Keratinocyte (primary cell): ENCODE results near the gene PRR5. TPM values are rescaled to one million over a fixed set of nuclear protein-coding genes. Genes with fewer than 3 reads are reported as not detected.

ENCODE experiments used
- DNase-seq: peaks from one replicate; pipeline ENCODE4 v3.0.0-alpha.2; 2011; ENCODE audit warnings: low read depth, missing footprints, low spot score
- FAIRE-seq: peaks from 2 replicates; lab custom pipeline; 2011; peaks lifted over from hg19 to GRCh38; lab: Jason Lieb, UNC
- H2AFZ ChIP-seq: 2 replicates; pipeline ENCODE4 v1.6.0; 2012; ENCODE audit warnings: low read length, control low read depth, inconsistent platforms; ENCODE audit not compliant: control insufficient read depth
- H3K27ac ChIP-seq: 2 replicates; pipeline ENCODE4 v1.5.1; 2011; ENCODE audit warnings: low read length; ENCODE audit not compliant: control insufficient read depth, insufficient read depth
- H3K27me3 ChIP-seq: 3 replicates; pipeline ENCODE4 v1.6.0; 2011; ENCODE audit warnings: low read length; ENCODE audit not compliant: control insufficient read depth, insufficient read depth; ENCODE audit errors: extremely low read depth
- H3K36me3 ChIP-seq, 2 experiments: 2 replicates in 1 of 2; 3 replicates in 1 of 2; pipeline ENCODE4 v1.5.1; 2011; ENCODE audit warnings: low read length in 2 of 2, mild to moderate bottlenecking in 1 of 2; ENCODE audit not compliant: control insufficient read depth in 2 of 2, insufficient read depth in 2 of 2; ENCODE audit errors: extremely low read depth in 1 of 2
- H3K4me1 ChIP-seq: 3 replicates; pipeline ENCODE4 v1.5.1; 2011; ENCODE audit warnings: low read length; ENCODE audit not compliant: control insufficient read depth, insufficient read depth; ENCODE audit errors: extremely low read depth
- H3K4me2 ChIP-seq: 3 replicates; pipeline ENCODE4 v1.6.0; 2011; ENCODE audit warnings: low read depth, low read length; ENCODE audit not compliant: control insufficient read depth, insufficient read depth; ENCODE audit errors: extremely low read depth
- H3K4me3 ChIP-seq, 3 experiments: fragments of 200-600 bp in 1 of 3; sonication (generic) in 1 of 3; 2 replicates in 2 of 3; 3 replicates in 1 of 3; pipeline ENCODE4 v1.5.1; 2011 to 2016; ENCODE audit warnings: low read length in 3 of 3, mild to moderate bottlenecking in 3 of 3, control low read depth in 2 of 3, inconsistent platforms in 1 of 3, low read depth in 1 of 3, mixed read lengths in 1 of 3, mixed run types in 1 of 3, moderate library complexity in 1 of 3; ENCODE audit not compliant: control insufficient read depth in 2 of 3, insufficient read depth in 2 of 3; ENCODE audit errors: extremely low read depth in 1 of 3
- H3K79me2 ChIP-seq: 2 replicates; pipeline ENCODE4 v1.6.0; 2012; ENCODE audit warnings: low read length; ENCODE audit not compliant: control insufficient read depth, insufficient read depth
- H3K9ac ChIP-seq: 3 replicates; pipeline ENCODE4 v1.6.0; 2011; ENCODE audit warnings: low read length; ENCODE audit not compliant: control insufficient read depth, insufficient read depth; ENCODE audit errors: extremely low read depth
- H3K9me1 ChIP-seq: 3 replicates; pipeline ENCODE4 v1.6.0; 2011; ENCODE audit warnings: low read length; ENCODE audit not compliant: control insufficient read depth, insufficient read depth; ENCODE audit errors: extremely low read depth
- H3K9me3 ChIP-seq: 2 replicates; pipeline ENCODE4 v1.5.1; 2012; ENCODE audit warnings: low read depth, low read length; ENCODE audit not compliant: control insufficient read depth
- H4K20me1 ChIP-seq: 3 replicates; pipeline ENCODE4 v1.6.0; 2011; ENCODE audit warnings: low read length; ENCODE audit not compliant: control insufficient read depth, insufficient read depth; ENCODE audit errors: extremely low read depth
- CTCF ChIP-seq, 3 experiments: IDR thresholded peaks in 1 of 3; conservative IDR thresholded peaks in 1 of 3; optimal IDR thresholded peaks in 1 of 3; 2 replicates in 2 of 3; 3 replicates in 1 of 3; pipeline versions ENCODE3 to v1.5.1; 2011; ENCODE audit warnings: low read length in 3 of 3, mild to moderate bottlenecking in 3 of 3, moderate library complexity in 2 of 3, control low read depth in 1 of 3, inconsistent platforms in 1 of 3; ENCODE audit not compliant: insufficient read depth in 2 of 3; ENCODE audit errors: extremely low read depth in 1 of 3
- EZH2 ChIP-seq: IDR thresholded peaks from one replicate; pipeline ENCODE4 v1.6.1; 2012; ENCODE audit warnings: inconsistent platforms, mild to moderate bottlenecking, low read length, moderate library complexity
- dilution Hi-C: fragments of 300-500 bp; cut with MboI; formaldehyde crosslinking; loops from one replicate; pipeline ENCODE4 v1.7.0; 2020; ENCODE audit warnings: low sequenced_read_pairs; ENCODE audit not compliant: extremely low pct_ligation_motif_present
- polyA plus RNA-seq, 5 experiments: library from polyadenylated mRNA; depleted of rRNA in 3 of 5; stranded (reverse) in 3 of 5; stranded (forward) in 1 of 5; unstranded in 1 of 5; fragments of >200 nt; gene quantifications; 1 replicate in 1 of 5; 2 replicates in 3 of 5; 3 replicates in 1 of 5; pipeline versions ENCODE4 v1.2.1 to v1.2.3, GENCODE V29; 2011 to 2012; ENCODE audit warnings: missing spikeins in 2 of 5, low read depth in 1 of 5, low replicate concordance in 1 of 5

PRR5 gene
- polyA plus RNA-seq, 1 donor (not counting 4 experiments of a cell fraction or from before 2014, with no cell fraction given) = 9.1 TPM

DNA sequence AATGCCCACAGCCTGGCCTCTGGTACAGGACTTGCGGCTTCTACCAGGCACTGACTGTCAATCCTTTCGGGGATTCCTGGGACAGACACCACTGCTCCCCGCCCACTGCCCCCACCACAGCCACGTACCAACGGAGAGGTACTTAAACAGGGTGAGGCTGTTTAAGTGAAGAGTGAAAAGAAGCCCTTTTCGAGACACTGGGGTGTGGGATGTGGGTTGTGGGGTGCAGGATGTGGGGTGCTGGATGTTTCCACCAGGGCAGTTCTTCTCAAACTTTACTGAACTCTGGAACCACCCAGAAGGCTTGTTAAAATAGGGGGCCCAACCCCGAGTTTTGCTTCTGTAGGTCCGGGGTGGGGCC, 34.2 kb upstream of the PRR5 start:
- no peak for FAIRE-seq
- H3K4me1 ChIP-seq = peaks cover 2% of the 10 kb centered on the region

GRCh38 chr22:44668190-44668885, 33.7 kb upstream of the PRR5 start:
- Histone ChIP-seq H3K9me3 (no peaks in the 10 kb centered on the region), H3K9me1 (no peaks in the 10 kb centered on the region), H3K79me2 (no peaks in the 10 kb centered on the region), H3K4me3 (peak overlapping the region in 1 of 3 experiments; percentile 27), H3K4me2 (no peak overlapping the region), H3K36me3 (no peaks in the 10 kb centered on the region), H3K4me1 (peaks cover 2% of the 10 kb centered on the region), H4K20me1 (peaks cover 3% of the 10 kb centered on the region), H3K9ac (no peak overlapping the region), H3K27ac (no peak overlapping the region), H2AFZ (no peak overlapping the region), H3K27me3 (peaks cover 61% of the 10 kb centered on the region)
- DNase-seq (no peak), FAIRE-seq (no peak)
- dilution Hi-C loops = no loop called here
- TF ChIP-seq EZH2 (peak; percentile 81), CTCF (optimal IDR thresholded peaks at IDR 0.05 in 1 of 3, IDR thresholded peaks at IDR 0.05 in 1 of 3, conservative IDR thresholded peaks at IDR 0.05 in 1 of 3; ENCODE audit: extremely low read depth in 1 of 3, insufficient read depth in 2 of 3, low read length in 3 of 3) (no peak)

More for the DNA sequence above, 34.2 kb upstream of the PRR5 start:
- no peak overlapping the region for H3K4me2 ChIP-seq
- H4K20me1 ChIP-seq = peaks cover 3% of the 10 kb centered on the region
- DNase-seq = no peak
- H3K4me3 ChIP-seq = no peak overlapping the region
- H3K9me1 ChIP-seq = no peaks in the 10 kb centered on the region
- peaks cover 61% of the 10 kb centered on the region for H3K27me3 ChIP-seq
- no peaks in the 10 kb centered on the region for H3K36me3 ChIP-seq
- no peaks in the 10 kb centered on the region for H3K9me3 ChIP-seq
- no peak overlapping the region for H3K27ac ChIP-seq
- H3K9ac ChIP-seq = no peak overlapping the region
- H3K79me2 ChIP-seq = no peaks in the 10 kb centered on the region
- TF ChIP-seq EZH2 = no peak
- TF ChIP-seq CTCF (optimal IDR thresholded peaks at IDR 0.05 in 1 of 3, IDR thresholded peaks at IDR 0.05 in 1 of 3, conservative IDR thresholded peaks at IDR 0.05 in 1 of 3; ENCODE audit: extremely low read depth in 1 of 3, insufficient read depth in 2 of 3, low read length in 3 of 3) = no peak
- no peak overlapping the region for H2AFZ ChIP-seq
- dilution Hi-C loops = no loop called here
